Smooth muscle cell (in vitro differentiated cells): ENCODE data around the gene SERAC1. TPM values are rescaled to one million over a fixed set of nuclear protein-coding genes. Genes with fewer than 3 reads are reported as not detected.

Experiments
- DNase-seq: peaks from one replicate; lab custom pipeline; 2025; ENCODE audit not compliant: unreplicated experiment; lab: John Stamatoyannopoulos, UW
- H2AFZ ChIP-seq: fragments of 200-600 bp; sonication (generic); 2 replicates; pipeline ENCODE4 v1.6.0; 2016; ENCODE audit warnings: antibody characterized with exemption, low read depth, mild to moderate bottlenecking
- H3F3A ChIP-seq: fragments of 200-600 bp; sonication (generic); 2 replicates; pipeline ENCODE4 v1.6.0; 2017; ENCODE audit warnings: antibody characterized with exemption, low read depth
- H3K27ac ChIP-seq: fragments of 200-600 bp; sonication (generic); 2 replicates; pipeline ENCODE4 v1.5.1; 2016; ENCODE audit warnings: low read depth, mild to moderate bottlenecking
- H3K27me3 ChIP-seq: fragments of 200-600 bp; sonication (generic); 2 replicates; pipeline ENCODE4 v1.6.1; 2016; ENCODE audit warnings: low read depth, mild to moderate bottlenecking
- H3K36me3 ChIP-seq: fragments of 200-600 bp; sonication (generic); 2 replicates; pipeline ENCODE4 v1.5.1; 2016; ENCODE audit warnings: low read depth
- H3K4me1 ChIP-seq: fragments of 200-600 bp; sonication (generic); 2 replicates; pipeline ENCODE4 v1.5.1; 2016; ENCODE audit warnings: low read depth
- H3K4me2 ChIP-seq: fragments of 200-600 bp; sonication (generic); 2 replicates; pipeline ENCODE4 v1.6.0; 2016; ENCODE audit warnings: mild to moderate bottlenecking
- H3K4me3 ChIP-seq: fragments of 200-600 bp; sonication (generic); 2 replicates; pipeline ENCODE4 v1.5.1; 2016; ENCODE audit warnings: mild to moderate bottlenecking
- H3K79me2 ChIP-seq: fragments of 200-600 bp; sonication (generic); 2 replicates; pipeline ENCODE4 v1.6.0; 2016; ENCODE audit warnings: low read depth, mild to moderate bottlenecking
- H3K9ac ChIP-seq: fragments of 200-600 bp; sonication (generic); 2 replicates; pipeline ENCODE4 v1.6.0; 2016; ENCODE audit warnings: low read depth
- H3K9me3 ChIP-seq: fragments of 200-600 bp; sonication (generic); replicated peaks from 2 replicates; pipeline ENCODE4 v1.5.1; 2016; ENCODE audit warnings: low read depth
- H4K20me1 ChIP-seq: fragments of 200-600 bp; sonication (generic); 2 replicates; pipeline ENCODE4 v1.6.0; 2016; ENCODE audit warnings: low read depth
- CTCF ChIP-seq: fragments of 200-600 bp; sonication (generic); IDR thresholded peaks from 2 replicates; pipeline ENCODE4 v1.5.1; 2017; ENCODE audit warnings: borderline replicate concordance, mild to moderate bottlenecking, antibody characterized with exemption; ENCODE audit not compliant: insufficient read depth, poor library complexity, severe bottlenecking
- WGBS: methylation state at CpG from one replicate; pipeline ENCODE4 v1.1.7; 2016; ENCODE audit warnings: low lambda C conversion rate; 5-methylcytosine and 5-hydroxymethylcytosine counted together
- polyA plus RNA-seq: library from polyadenylated mRNA; unstranded; fragments of >200 nt; fragmentation: Nextera tagmentation; extraction: Ambion mirVana; gene quantifications from 2 replicates; pipeline ENCODE4 v1.2.1, GENCODE V29; 2016
- total RNA-seq: library from RNA; depleted of rRNA; stranded (reverse); fragments of >200 nt; gene quantifications from 2 replicates; pipeline ENCODE4 v1.2.3, GENCODE V29; 2014

SERAC1 gene
- total and polyA plus RNA-seq, 2 experiments from 2014 or later, result 2.6 to 5.6 TPM

GRCh38 chr6:158150701-158151100 is 17.4 kb downstream of the SERAC1 start:
- H3K36me3 ChIP-seq, result no peaks in the 10 kb centered on the region
- no peak overlapping the region for H2AFZ ChIP-seq
- no peak for TF ChIP-seq CTCF
- H3K9ac ChIP-seq, result peak overlapping the region; percentile 17
- peak overlapping the region; percentile 62 for H3K27ac ChIP-seq
- H3K4me2 ChIP-seq, result no peak overlapping the region
- DNase-seq, result no peak
- 44% methylated on average over 5 of the region's 5 CpGs for WGBS
- H3K4me1 ChIP-seq, result no peaks in the 10 kb centered on the region
- H3K27me3 ChIP-seq, result no peaks in the 10 kb centered on the region
- no peaks in the 10 kb centered on the region for H3K9me3 ChIP-seq
- H3K79me2 ChIP-seq, result no peaks in the 10 kb centered on the region
- H3F3A ChIP-seq, result no peaks in the 10 kb centered on the region
- no peak overlapping the region for H3K4me3 ChIP-seq
- no peaks in the 10 kb centered on the region for H4K20me1 ChIP-seq

- Histone ChIP-seq H2AFZ (no peak overlapping the region), H4K20me1 (no peaks in the 10 kb centered on the region), H3K9ac (no peak overlapping the region), H3K79me2 (no peaks in the 10 kb centered on the region), H3K4me2 (peak overlapping the region; percentile 25), H3F3A (no peaks in the 10 kb centered on the region), H3K27ac (peak overlapping the region; percentile 62), H3K27me3 (no peaks in the 10 kb centered on the region), H3K4me1 (no peaks in the 10 kb centered on the region), H3K36me3 (no peaks in the 10 kb centered on the region), H3K9me3 (no peaks in the 10 kb centered on the region), H3K4me3 (no peak overlapping the region)
- TF ChIP-seq CTCF, result no peak
- WGBS, result 51% methylated on average over 3 of the region's 3 CpGs
- no peak for DNase-seq
Observed at GRCh38 chr6:158149641-158150040, 18.4 kb downstream of the SERAC1 start.

- H3K36me3 ChIP-seq, result no peaks in the 10 kb centered on the region
- H3K4me1 ChIP-seq, result no peaks in the 10 kb centered on the region
- no peak overlapping the region for H3K9ac ChIP-seq
- no peaks in the 10 kb centered on the region for H4K20me1 ChIP-seq
- H3F3A ChIP-seq, result no peaks in the 10 kb centered on the region
- DNase-seq, result no peak
- no peak overlapping the region for H3K4me3 ChIP-seq
- H3K9me3 ChIP-seq, result no peaks in the 10 kb centered on the region
- TF ChIP-seq CTCF, result no peak
- H2AFZ ChIP-seq, result no peak overlapping the region
- H3K79me2 ChIP-seq, result no peaks in the 10 kb centered on the region
- H3K27ac ChIP-seq, result no peak overlapping the region
- H3K27me3 ChIP-seq, result no peaks in the 10 kb centered on the region
- H3K4me2 ChIP-seq, result no peak overlapping the region
- 27% methylated on average over 1 of the region's 1 CpG for WGBS
Observed at GRCh38 chr6:158143700-158144099, 24.4 kb downstream of the SERAC1 start.

GRCh38 chr6:158142789-158143188 is 25.3 kb downstream of the SERAC1 start:
- no peaks in the 10 kb centered on the region for H3K36me3 ChIP-seq
- no peak overlapping the region for H3K27ac ChIP-seq
- H3K79me2 ChIP-seq, result no peaks in the 10 kb centered on the region
- no peaks in the 10 kb centered on the region for H4K20me1 ChIP-seq
- H3K4me2 ChIP-seq, result no peak overlapping the region
- H3K4me3 ChIP-seq, result no peak overlapping the region
- TF ChIP-seq CTCF, result no peak
- no peaks in the 10 kb centered on the region for H3K27me3 ChIP-seq
- no peaks in the 10 kb centered on the region for H3F3A ChIP-seq
- no peaks in the 10 kb centered on the region for H3K9me3 ChIP-seq
- no peak overlapping the region for H3K9ac ChIP-seq
- no peak for DNase-seq
- H3K4me1 ChIP-seq, result no peaks in the 10 kb centered on the region
- H2AFZ ChIP-seq, result no peak overlapping the region
